ENCODE data around the gene CDK11A. TPM values are rescaled to one million over a fixed set of nuclear protein-coding genes. Genes with fewer than 3 reads are reported as not detected.
"Not testable (repeated sequence)": the region's sequence is repeated elsewhere in the genome, so short reads cannot be mapped to it uniquely, and the experiment has no call there.

CDK11A gene
- total RNA-seq, 2 experiments from 2014 or later, result 206 to 217 TPM

- H3K4me3 ChIP-seq (ENCODE audit: low read length); H3K27ac ChIP-seq (ENCODE audit: low read depth in 1 of 2, low read length in 2 of 2); DNase-seq; H3K27me3 ChIP-seq (ENCODE audit: control insufficient read depth in 1 of 2, insufficient read depth in 2 of 2, low read length in 2 of 2); H3K4me3 Mint-ChIP-seq; H3K27me3 Mint-ChIP-seq; H3K9me3 ChIP-seq (ENCODE audit: control insufficient read depth in 1 of 2, insufficient read depth in 1 of 2, low read length in 2 of 2); POLR2A ChIA-PET; H3K36me3 Mint-ChIP-seq (ENCODE audit: low read depth); CTCF ChIA-PET; H3K9me3 Mint-ChIP-seq; H3K27ac Mint-ChIP-seq; intact Hi-C loops (cut with DNase I, micrococcal nuclease); H3K4me1 Mint-ChIP-seq (ENCODE audit: low read depth); H3K4me1 ChIP-seq (ENCODE audit: insufficient read depth, low read length); ATAC-seq (ENCODE audit: poor library complexity): not testable (repeated sequence)
- H3K36me3 ChIP-seq (ENCODE audit: insufficient read depth, low read length), result peaks cover 10% of the 10 kb centered on the region
These were observed 16.9 kb downstream of the CDK11A start for GRCh38 chr1:1707241-1707640.

GRCh38 chr1:1705623-1706022 lies 18.5 kb downstream of the CDK11A start:
- H3K4me1 ChIP-seq (ENCODE audit: insufficient read depth, low read length); H3K27ac Mint-ChIP-seq; POLR2A ChIA-PET; H3K4me3 Mint-ChIP-seq; H3K27me3 ChIP-seq (ENCODE audit: control insufficient read depth in 1 of 2, insufficient read depth in 2 of 2, low read length in 2 of 2); DNase-seq; CTCF ChIA-PET; H3K36me3 Mint-ChIP-seq (ENCODE audit: low read depth); H3K27me3 Mint-ChIP-seq; H3K9me3 ChIP-seq (ENCODE audit: control insufficient read depth in 1 of 2, insufficient read depth in 1 of 2, low read length in 2 of 2); ATAC-seq (ENCODE audit: poor library complexity); H3K9me3 Mint-ChIP-seq; H3K4me1 Mint-ChIP-seq (ENCODE audit: low read depth); H3K27ac ChIP-seq (ENCODE audit: low read depth in 1 of 2, low read length in 2 of 2); H3K4me3 ChIP-seq (ENCODE audit: low read length); intact Hi-C loops (cut with DNase I, micrococcal nuclease): not testable (repeated sequence)
- H3K36me3 ChIP-seq (ENCODE audit: insufficient read depth, low read length), result peaks cover 10% of the 10 kb centered on the region

DNA sequence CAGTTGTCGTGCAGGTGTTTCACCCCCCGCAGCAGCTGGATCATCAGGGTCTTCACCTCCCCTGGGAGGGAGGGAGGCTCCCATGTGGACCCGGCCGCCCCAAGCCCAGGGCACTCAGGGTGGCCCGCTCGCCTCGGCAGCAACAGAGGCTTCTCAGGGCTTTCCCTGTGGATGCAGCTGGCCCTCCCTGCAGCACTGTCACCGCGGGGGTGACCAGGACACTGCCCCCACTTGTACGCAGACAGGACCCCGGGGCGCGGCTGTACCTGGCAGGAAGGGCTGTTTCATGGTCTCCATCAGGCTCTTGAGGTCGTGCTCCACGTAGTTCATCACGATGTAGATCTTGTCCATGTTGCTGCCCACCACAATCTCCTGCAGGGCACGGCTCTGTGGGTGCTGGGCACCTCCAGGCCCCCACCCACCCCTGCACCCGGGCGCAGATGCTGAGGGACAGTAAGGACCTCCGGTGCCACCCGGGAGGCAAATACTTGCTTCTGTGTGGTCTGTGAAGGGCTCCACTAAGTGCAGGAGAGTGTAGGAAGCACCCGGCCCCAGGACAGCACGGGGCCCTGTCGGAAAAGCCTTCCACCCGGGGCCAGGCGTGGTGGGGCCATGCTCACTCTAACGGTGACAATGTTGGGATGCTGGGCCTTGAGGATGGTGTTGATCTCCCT lies 19.7 kb downstream of the CDK11A start:
- H3K9me3 Mint-ChIP-seq; H3K4me3 ChIP-seq (ENCODE audit: low read length); H3K9me3 ChIP-seq (ENCODE audit: control insufficient read depth in 1 of 2, insufficient read depth in 1 of 2, low read length in 2 of 2); H3K27me3 ChIP-seq (ENCODE audit: control insufficient read depth in 1 of 2, insufficient read depth in 2 of 2, low read length in 2 of 2); intact Hi-C loops (cut with DNase I, micrococcal nuclease); H3K36me3 Mint-ChIP-seq (ENCODE audit: low read depth); H3K27ac Mint-ChIP-seq; H3K4me1 Mint-ChIP-seq (ENCODE audit: low read depth); H3K4me1 ChIP-seq (ENCODE audit: insufficient read depth, low read length); POLR2A ChIA-PET; H3K4me3 Mint-ChIP-seq; ATAC-seq (ENCODE audit: poor library complexity); H3K27me3 Mint-ChIP-seq; H3K27ac ChIP-seq (ENCODE audit: low read depth in 1 of 2, low read length in 2 of 2); CTCF ChIA-PET: not testable (repeated sequence)
- peaks cover 10% of the 10 kb centered on the region for H3K36me3 ChIP-seq (ENCODE audit: insufficient read depth, low read length)
- peak in 1 of 14 experiments; percentile 27 for DNase-seq

DNA sequence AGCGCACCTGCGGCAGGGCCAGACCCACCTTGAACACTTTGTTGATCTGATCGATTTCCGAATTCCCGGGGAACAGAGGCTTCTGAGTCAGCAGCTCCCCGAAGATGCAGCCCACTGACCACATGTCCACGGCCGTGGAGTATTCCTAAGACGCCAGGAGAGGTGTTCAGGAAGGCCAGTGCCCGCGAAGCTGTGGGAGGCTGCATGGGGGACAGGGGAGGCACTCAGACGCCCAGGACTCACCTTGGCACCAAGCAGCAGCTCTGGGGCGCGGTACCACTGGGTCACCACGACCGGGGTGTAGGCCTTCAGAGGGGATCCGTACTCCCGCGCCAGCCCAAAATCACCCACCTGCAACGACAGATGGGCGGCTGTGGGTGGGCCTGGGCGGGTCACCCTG lies 20.4 kb downstream of the CDK11A start:
- DNase-seq, result peak in 1 of 14 experiments; percentile 33
- Mint-ChIP-seq H3K4me3 (no peak overlapping the region), H3K36me3 (ENCODE audit: low read depth) (peaks cover 5% of the 10 kb centered on the region), H3K27ac (no peak overlapping the region), H3K9me3 (no peaks in the 10 kb centered on the region), H3K4me1 (ENCODE audit: low read depth) (no peaks in the 10 kb centered on the region), H3K27me3 (no peaks in the 10 kb centered on the region)
- TF ChIP-seq, protein P1, sequence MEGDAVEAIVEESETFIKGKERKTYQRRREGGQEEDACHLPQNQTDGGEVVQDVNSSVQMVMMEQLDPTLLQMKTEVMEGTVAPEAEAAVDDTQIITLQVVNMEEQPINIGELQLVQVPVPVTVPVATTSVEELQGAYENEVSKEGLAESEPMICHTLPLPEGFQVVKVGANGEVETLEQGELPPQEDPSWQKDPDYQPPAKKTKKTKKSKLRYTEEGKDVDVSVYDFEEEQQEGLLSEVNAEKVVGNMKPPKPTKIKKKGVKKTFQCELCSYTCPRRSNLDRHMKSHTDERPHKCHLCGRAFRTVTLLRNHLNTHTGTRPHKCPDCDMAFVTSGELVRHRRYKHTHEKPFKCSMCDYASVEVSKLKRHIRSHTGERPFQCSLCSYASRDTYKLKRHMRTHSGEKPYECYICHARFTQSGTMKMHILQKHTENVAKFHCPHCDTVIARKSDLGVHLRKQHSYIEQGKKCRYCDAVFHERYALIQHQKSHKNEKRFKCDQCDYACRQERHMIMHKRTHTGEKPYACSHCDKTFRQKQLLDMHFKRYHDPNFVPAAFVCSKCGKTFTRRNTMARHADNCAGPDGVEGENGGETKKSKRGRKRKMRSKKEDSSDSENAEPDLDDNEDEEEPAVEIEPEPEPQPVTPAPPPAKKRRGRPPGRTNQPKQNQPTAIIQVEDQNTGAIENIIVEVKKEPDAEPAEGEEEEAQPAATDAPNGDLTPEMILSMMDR (IDR thresholded peaks at IDR 0.05), result no peak
- H3K27me3 ChIP-seq (ENCODE audit: control insufficient read depth in 1 of 2, insufficient read depth in 2 of 2, low read length in 2 of 2), result no peaks in the 10 kb centered on the region
- H3K4me3 ChIP-seq (ENCODE audit: low read length), result no peak overlapping the region
- H3K4me1 ChIP-seq (ENCODE audit: insufficient read depth, low read length), result no peaks in the 10 kb centered on the region
- intact Hi-C loops (cut with DNase I, micrococcal nuclease), result no loop called here
- ChIA-PET POLR2A (no interaction called here), CTCF (no interaction called here)
- no peak for ATAC-seq (ENCODE audit: poor library complexity)
- peaks cover 10% of the 10 kb centered on the region for H3K36me3 ChIP-seq (ENCODE audit: insufficient read depth, low read length)
- H3K9me3 ChIP-seq (ENCODE audit: control insufficient read depth in 1 of 2, insufficient read depth in 1 of 2, low read length in 2 of 2), result no peaks in the 10 kb centered on the region
- H3K27ac ChIP-seq (ENCODE audit: low read depth in 1 of 2, low read length in 2 of 2), result no peak overlapping the region

DNA sequence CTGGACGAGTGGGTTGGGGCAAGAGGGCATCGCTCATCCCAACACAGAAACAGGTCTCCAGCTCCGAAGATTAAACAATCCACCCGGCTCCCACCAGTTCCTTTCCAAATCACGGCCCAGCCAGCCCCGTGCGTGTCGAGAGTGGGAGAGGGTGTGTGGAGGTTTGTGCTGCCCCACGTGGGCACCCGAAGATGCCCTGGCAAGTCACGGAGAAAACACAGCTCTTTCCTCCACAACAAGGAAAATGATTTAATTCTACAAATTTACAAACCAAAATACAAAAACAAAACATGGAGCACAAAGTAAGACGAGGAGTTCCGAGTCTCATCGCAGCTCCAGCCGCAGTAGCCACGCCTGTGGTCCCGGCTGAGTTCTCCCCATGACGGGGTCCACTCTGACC lies 21.7 kb downstream of the CDK11A start:
- H3K4me3 ChIP-seq (ENCODE audit: low read length); H3K9me3 Mint-ChIP-seq; POLR2A ChIA-PET; H3K4me1 Mint-ChIP-seq (ENCODE audit: low read depth); H3K27me3 Mint-ChIP-seq; H3K4me3 Mint-ChIP-seq; CTCF ChIA-PET; H3K27ac Mint-ChIP-seq; DNase-seq; intact Hi-C loops (cut with DNase I, micrococcal nuclease); H3K27me3 ChIP-seq (ENCODE audit: control insufficient read depth in 1 of 2, insufficient read depth in 2 of 2, low read length in 2 of 2); H3K9me3 ChIP-seq (ENCODE audit: control insufficient read depth in 1 of 2, insufficient read depth in 1 of 2, low read length in 2 of 2); H3K27ac ChIP-seq (ENCODE audit: low read depth in 1 of 2, low read length in 2 of 2); H3K36me3 Mint-ChIP-seq (ENCODE audit: low read depth); ATAC-seq (ENCODE audit: poor library complexity); H3K4me1 ChIP-seq (ENCODE audit: insufficient read depth, low read length): not testable (repeated sequence)
- peaks cover 10% of the 10 kb centered on the region for H3K36me3 ChIP-seq (ENCODE audit: insufficient read depth, low read length)

DNA sequence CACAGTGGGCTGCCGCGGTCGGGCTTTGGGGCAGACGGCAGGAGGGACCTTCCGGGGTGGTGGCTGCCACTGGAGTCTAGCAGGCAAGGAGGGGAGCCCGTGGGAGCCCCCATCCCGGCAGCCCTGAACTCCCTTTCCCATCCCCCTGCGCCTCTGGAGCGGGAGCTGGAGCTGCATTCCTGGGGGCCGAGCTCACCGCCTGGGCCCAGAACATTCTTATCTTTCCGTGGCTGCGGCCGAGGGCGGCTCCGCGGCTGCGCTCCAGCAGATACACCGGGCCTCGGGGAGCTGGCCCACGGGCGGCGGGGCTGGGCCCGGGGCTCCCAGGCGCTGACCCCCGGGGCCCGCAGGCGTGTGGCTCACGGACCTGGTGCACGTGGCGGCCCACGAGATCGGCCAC lies 23.6 kb downstream of the CDK11A start:
- intact Hi-C loops (cut with DNase I, micrococcal nuclease); H3K27me3 ChIP-seq (ENCODE audit: control insufficient read depth in 1 of 2, insufficient read depth in 2 of 2, low read length in 2 of 2); H3K27me3 Mint-ChIP-seq; POLR2A ChIA-PET; H3K27ac Mint-ChIP-seq; H3K9me3 Mint-ChIP-seq; CTCF ChIA-PET; DNase-seq; H3K4me3 Mint-ChIP-seq; H3K27ac ChIP-seq (ENCODE audit: low read depth in 1 of 2, low read length in 2 of 2); H3K4me1 ChIP-seq (ENCODE audit: insufficient read depth, low read length); H3K4me1 Mint-ChIP-seq (ENCODE audit: low read depth); ATAC-seq (ENCODE audit: poor library complexity); H3K4me3 ChIP-seq (ENCODE audit: low read length); H3K36me3 Mint-ChIP-seq (ENCODE audit: low read depth); H3K9me3 ChIP-seq (ENCODE audit: control insufficient read depth in 1 of 2, insufficient read depth in 1 of 2, low read length in 2 of 2): not testable (repeated sequence)
- H3K36me3 ChIP-seq (ENCODE audit: insufficient read depth, low read length), result peaks cover 10% of the 10 kb centered on the region

- H3K27ac Mint-ChIP-seq; H3K36me3 Mint-ChIP-seq (ENCODE audit: low read depth); H3K27me3 ChIP-seq (ENCODE audit: control insufficient read depth in 1 of 2, insufficient read depth in 2 of 2, low read length in 2 of 2); H3K4me1 ChIP-seq (ENCODE audit: insufficient read depth, low read length); H3K9me3 ChIP-seq (ENCODE audit: control insufficient read depth in 1 of 2, insufficient read depth in 1 of 2, low read length in 2 of 2); H3K4me3 Mint-ChIP-seq; H3K9me3 Mint-ChIP-seq; DNase-seq; POLR2A ChIA-PET; CTCF ChIA-PET; H3K27ac ChIP-seq (ENCODE audit: low read depth in 1 of 2, low read length in 2 of 2); H3K4me3 ChIP-seq (ENCODE audit: low read length); intact Hi-C loops (cut with DNase I, micrococcal nuclease); H3K4me1 Mint-ChIP-seq (ENCODE audit: low read depth); H3K27me3 Mint-ChIP-seq: not testable (repeated sequence)
- ATAC-seq (ENCODE audit: poor library complexity), result peak; percentile 53
- peaks cover 10% of the 10 kb centered on the region for H3K36me3 ChIP-seq (ENCODE audit: insufficient read depth, low read length)
These were observed 24.1 kb downstream of the CDK11A start for GRCh38 chr1:1700067-1700466.
